HG02571 (cell line): ENCODE measurements around the gene MC1R.

Experiments
- ATAC-seq: cut with Tn5 transposase; IDR thresholded peaks from one replicate; pipeline ENCODE4 v1.9.1; 2021; ENCODE audit warnings: mild to moderate bottlenecking, moderate library complexity; ENCODE audit not compliant: unreplicated experiment

Gene MC1R

GRCh38 chr16:89895482-89896250 is 23.0 kb upstream of the MC1R start:
- ATAC-seq: no peak

- ATAC-seq: no peak
Observed at GRCh38 chr16:89897204-89897603, 21.5 kb upstream of the MC1R start.

- ATAC-seq: no peak
Observed at GRCh38 chr16:89898201-89898967, 20.3 kb upstream of the MC1R start.

GRCh38 chr16:89899879-89900481 is 18.7 kb upstream of the MC1R start:
- ATAC-seq: no peak

- no peak for ATAC-seq
Observed at GRCh38 chr16:89900885-89901284, 17.8 kb upstream of the MC1R start.

- ATAC-seq: no peak
Observed at GRCh38 chr16:89902980-89903379, 15.7 kb upstream of the MC1R start.

- ATAC-seq: no peak
Observed at GRCh38 chr16:89903908-89904515, 14.7 kb upstream of the MC1R start.

GRCh38 chr16:89904606-89905510 is 13.8 kb upstream of the MC1R start:
- ATAC-seq: no peak

- ATAC-seq: no peak
Observed at GRCh38 chr16:89905511-89906139, 13.0 kb upstream of the MC1R start.

- ATAC-seq: no peak
Observed at GRCh38 chr16:89906140-89907025, 12.3 kb upstream of the MC1R start.

GRCh38 chr16:89907055-89907814 is 11.4 kb upstream of the MC1R start:
- no peak for ATAC-seq

GRCh38 chr16:89908236-89908635 is 10.4 kb upstream of the MC1R start:
- ATAC-seq: no peak

GRCh38 chr16:89909777-89910716 is 8.6 kb upstream of the MC1R start:
- no peak for ATAC-seq

GRCh38 chr16:89910717-89911354 is 7.8 kb upstream of the MC1R start:
- no peak for ATAC-seq

- ATAC-seq: no peak
Observed at GRCh38 chr16:89911375-89911774, 7.3 kb upstream of the MC1R start.

GRCh38 chr16:89912143-89912542 is 6.5 kb upstream of the MC1R start:
- ATAC-seq: no peak

- ATAC-seq: no peak
Observed at GRCh38 chr16:89912627-89913026, 6.0 kb upstream of the MC1R start.
